Measurements from ENCODE around the gene CHRD.

DNA sequence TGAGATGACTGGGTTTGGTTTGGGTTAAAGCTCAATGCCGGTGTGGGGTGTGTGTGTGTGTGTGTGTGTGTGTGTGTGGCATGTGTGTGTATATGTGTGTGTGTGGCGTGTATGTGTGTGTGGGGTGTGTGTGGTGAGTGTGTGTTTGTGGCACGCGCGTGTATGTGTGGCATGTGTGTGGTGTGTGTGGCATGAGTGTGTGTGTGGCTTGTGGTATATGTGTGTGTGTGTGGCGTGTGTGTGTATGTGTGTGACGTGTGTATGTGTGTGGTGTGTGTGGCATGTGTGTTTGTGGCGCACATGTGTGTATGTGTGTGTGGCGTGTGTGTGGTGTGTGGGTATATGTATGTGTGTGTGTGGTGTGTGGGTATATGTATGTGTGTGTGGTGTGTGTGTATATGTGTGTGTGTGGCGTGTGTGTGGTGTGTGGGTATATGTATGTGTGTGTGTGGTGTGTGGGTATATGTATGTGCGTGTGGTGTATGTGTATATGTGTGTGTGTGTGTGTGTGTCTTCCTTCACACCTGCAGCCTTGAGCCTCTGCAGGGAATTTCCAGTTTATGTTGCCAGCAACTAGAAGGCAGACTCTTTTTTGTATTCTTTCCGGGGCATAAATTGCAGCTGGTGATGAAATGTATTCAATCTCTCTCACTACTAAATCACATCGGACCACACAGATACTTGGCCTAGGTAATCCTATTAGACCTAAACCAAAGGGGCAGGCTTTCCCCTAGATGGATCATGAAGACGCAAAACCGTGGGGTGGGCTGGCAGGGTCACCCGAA lies 34.8 kb downstream of the CHRD start:
- no peak for TF ChIP-seq POLR2A (IDR thresholded peaks at IDR 0.05; ENCODE audit: low read depth, low read length)
- TF ChIP-seq POLR2AphosphoS5 (IDR thresholded peaks at IDR 0.05; ENCODE audit: low read depth, low read length), result no peak
- no peak for TF ChIP-seq SPI1 (IDR thresholded peaks at IDR 0.05; ENCODE audit: low read depth, low read length)
- no peak for TF ChIP-seq POU2F2 (IDR thresholded peaks at IDR 0.05; ENCODE audit: low read depth, low read length)
- TF ChIP-seq TAF1 (IDR thresholded peaks at IDR 0.05; ENCODE audit: low read depth, low read length), result no peak
